Liver (tissue), 9 donors: ENCODE results near the gene ELK1. TPM values are rescaled to one million over a fixed set of nuclear protein-coding genes. Genes with fewer than 3 reads are reported as not detected.

Experiments
- DNase-seq: peaks from one replicate; pipeline ENCODE4 v3.0.0-alpha.2; 2017; ENCODE audit warnings: low spot score
- H3K27ac ChIP-seq, 2 donors: one replicate each; pipeline ENCODE4 v1.7.0; 2013; ENCODE audit warnings: inconsistent platforms in 2 of 2, low read length in 2 of 2, control low read depth in 1 of 2, low read depth in 1 of 2, mild to moderate bottlenecking in 1 of 2
- H3K27me3 ChIP-seq, 4 donors: one replicate each; pipeline versions ENCODE4 v1.6.1 to v1.7.0; 2013; ENCODE audit warnings: low read length in 3 of 4, inconsistent platforms in 1 of 4, mild to moderate bottlenecking in 1 of 4, moderate library complexity in 1 of 4; ENCODE audit not compliant: control insufficient read depth in 4 of 4, insufficient read depth in 4 of 4
- H3K36me3 ChIP-seq, 4 donors: one replicate each; pipeline versions ENCODE4 v1.6.1 to v1.7.0; 2013; ENCODE audit warnings: low read length in 3 of 4, mild to moderate bottlenecking in 3 of 4, low read depth in 1 of 4, moderate library complexity in 1 of 4; ENCODE audit not compliant: control insufficient read depth in 4 of 4, insufficient read depth in 3 of 4
- H3K4me1 ChIP-seq, 4 donors: one replicate each; pipeline versions ENCODE4 v1.6.1 to v1.7.0; 2013; ENCODE audit warnings: low read length in 3 of 4, mild to moderate bottlenecking in 3 of 4, moderate library complexity in 1 of 4; ENCODE audit not compliant: control insufficient read depth in 4 of 4, insufficient read depth in 4 of 4
- H3K4me3 ChIP-seq, 3 donors: one replicate each; pipeline versions ENCODE4 v1.6.1 to v1.7.0; 2013; ENCODE audit warnings: low read length in 3 of 3, control low read depth in 1 of 3, low read depth in 1 of 3, mild to moderate bottlenecking in 1 of 3
- H3K9ac ChIP-seq, 2 donors: one replicate each; pipeline ENCODE4 v1.7.0; 2013; ENCODE audit warnings: low read length in 2 of 2, mild to moderate bottlenecking in 2 of 2, moderate library complexity in 2 of 2, control low read depth in 1 of 2, low read depth in 1 of 2
- H3K9me3 ChIP-seq, 4 donors: one replicate each; pipeline versions ENCODE4 v1.6.1 to v1.7.0; 2013; ENCODE audit warnings: low read length in 3 of 4; ENCODE audit not compliant: control insufficient read depth in 4 of 4
- EGR1 ChIP-seq, 2 donors: IDR thresholded peaks; 2 replicates each; pipeline ENCODE4 v1.6.1; 2016 to 2018; ENCODE audit warnings: antibody characterized with exemption in 2 of 2, low read depth in 2 of 2
- FOXA1 ChIP-seq: IDR thresholded peaks from 2 replicates; pipeline ENCODE4 v1.6.1; 2016; ENCODE audit warnings: antibody characterized with exemption
- FOXA2 ChIP-seq: IDR thresholded peaks from 2 replicates; pipeline ENCODE4 v1.6.1; 2016; ENCODE audit warnings: antibody characterized with exemption
- HNF4A ChIP-seq, 2 donors: conservative IDR thresholded peaks; 2 replicates each; pipeline ENCODE4 v1.6.1; 2016; ENCODE audit warnings: antibody characterized with exemption in 2 of 2, mild to moderate bottlenecking in 2 of 2
- HNF4G ChIP-seq: IDR thresholded peaks from 2 replicates; pipeline ENCODE4 v1.6.1; 2016; ENCODE audit warnings: antibody characterized with exemption
- JUND ChIP-seq, 2 donors: IDR thresholded peaks; 2 replicates each; pipeline ENCODE4 v1.6.1; 2016; ENCODE audit warnings: antibody characterized with exemption in 2 of 2
- MAX ChIP-seq: IDR thresholded peaks from 2 replicates; pipeline ENCODE4 v1.6.1; 2016; ENCODE audit warnings: antibody characterized with exemption
- NR2F2 ChIP-seq: IDR thresholded peaks from 2 replicates; pipeline ENCODE4 v1.6.1; 2016; ENCODE audit warnings: antibody characterized with exemption
- RXRA ChIP-seq, 2 donors: IDR thresholded peaks; 2 replicates each; pipeline ENCODE4 v1.6.1; 2017 to 2018; ENCODE audit warnings: antibody characterized with exemption in 2 of 2, mild to moderate bottlenecking in 1 of 2
- SP1 ChIP-seq: IDR thresholded peaks from 2 replicates; pipeline ENCODE4 v1.6.1; 2018; ENCODE audit warnings: antibody characterized with exemption, mild to moderate bottlenecking
- YY1 ChIP-seq: IDR thresholded peaks from 2 replicates; pipeline ENCODE4 v1.6.1; 2016; ENCODE audit warnings: antibody characterized with exemption, mild to moderate bottlenecking
- ZBTB33 ChIP-seq: IDR thresholded peaks from 2 replicates; pipeline ENCODE4 v1.6.1; 2016; ENCODE audit warnings: antibody characterized with exemption
- WGBS: extraction: QIAGEN DNeasy Blood & Tissue Kit; methylation state at CpG from one replicate; pipeline ENCODE4 v1.1.7; 2013; 5-methylcytosine and 5-hydroxymethylcytosine counted together
- polyA plus RNA-seq, 2 donors: library from polyadenylated mRNA; stranded (reverse) in 1 of 2; unstranded in 1 of 2; fragments of 200-250 nt in 1 of 2; fragments of >200 nt in 1 of 2; fragmentation: Nextera tagmentation in 1 of 2; extraction: Ambion mirVana in 1 of 2; gene quantifications; one replicate each; pipeline versions ENCODE4 v1.2.1 to v1.2.3, GENCODE V29; 2013 to 2015
- total RNA-seq, 2 donors: library from RNA; depleted of rRNA; stranded (reverse); fragments of >200 nt; gene quantifications; one replicate each; pipeline ENCODE4 v1.2.3, GENCODE V29; 2014
- TF ChIP-seq, protein P1 (sequence below): IDR thresholded peaks from 2 replicates; pipeline ENCODE4 v1.6.1; 2016; ENCODE audit warnings: antibody characterized with exemption, mild to moderate bottlenecking
- donor health status: healthy.
- donor health status: healthy.
- donor health status: healthy.
- donor health status: healthy.
- donor health status: healthy.

Gene ELK1
- total and polyA plus RNA-seq, 4 donors: 6.2 to 20.2 (median 11.6) TPM

- Histone ChIP-seq H3K9me3 (no peaks in the 10 kb centered on the region), H3K4me1 (peaks cover 0 to 2% (median 1%) of the 10 kb centered on the region in 4 donors), H3K27me3 (no peaks in the 10 kb centered on the region), H3K27ac (peak overlapping the region; percentile 94 to 97), H3K4me3 (peak overlapping the region in 2 of 3 donors; percentile 64 to 87), H3K9ac (peak overlapping the region in 1 of 2 donors; percentile 74), H3K36me3 (peaks cover 0 to 22% (median 6%) of the 10 kb centered on the region in 4 donors)
- TF ChIP-seq NR2F2: peak; percentile 7
- no peak for TF ChIP-seq JUND (IDR thresholded peaks at IDR 0.05)
- DNase-seq: no peak
- 1% methylated on average over 13 of the region's 13 CpGs for WGBS
These were observed 7.9 kb upstream of the ELK1 start for GRCh38 chrX:47658301-47658683.

GRCh38 chrX:47651043-47651905, 911 bp upstream of the ELK1 start:
- Histone ChIP-seq H3K9ac (peak overlapping the region; percentile 10 to 25), H3K4me3 (peak overlapping the region in 2 of 3 donors; percentile 64 to 75), H3K27ac (peak overlapping the region; percentile 94 to 98), H3K36me3 (peaks cover 0 to 12% (median 5%) of the 10 kb centered on the region in 4 donors), H3K4me1 (peaks cover 5 to 24% (median 13%) of the 10 kb centered on the region in 4 donors), H3K9me3 (no peaks in the 10 kb centered on the region), H3K27me3 (no peaks in the 10 kb centered on the region)
- DNase-seq: no peak
- TF ChIP-seq MAX: peak; percentile 8
- peak; percentile 3 to 5 for TF ChIP-seq RXRA (IDR thresholded peaks at IDR 0.05)
- TF ChIP-seq FOXA1: peak; percentile 5
- TF ChIP-seq HNF4A (conservative IDR thresholded peaks at IDR 0.05): peak in 1 of 2 donors; percentile 2
- TF ChIP-seq YY1: peak; percentile 27
- TF ChIP-seq, protein P1, sequence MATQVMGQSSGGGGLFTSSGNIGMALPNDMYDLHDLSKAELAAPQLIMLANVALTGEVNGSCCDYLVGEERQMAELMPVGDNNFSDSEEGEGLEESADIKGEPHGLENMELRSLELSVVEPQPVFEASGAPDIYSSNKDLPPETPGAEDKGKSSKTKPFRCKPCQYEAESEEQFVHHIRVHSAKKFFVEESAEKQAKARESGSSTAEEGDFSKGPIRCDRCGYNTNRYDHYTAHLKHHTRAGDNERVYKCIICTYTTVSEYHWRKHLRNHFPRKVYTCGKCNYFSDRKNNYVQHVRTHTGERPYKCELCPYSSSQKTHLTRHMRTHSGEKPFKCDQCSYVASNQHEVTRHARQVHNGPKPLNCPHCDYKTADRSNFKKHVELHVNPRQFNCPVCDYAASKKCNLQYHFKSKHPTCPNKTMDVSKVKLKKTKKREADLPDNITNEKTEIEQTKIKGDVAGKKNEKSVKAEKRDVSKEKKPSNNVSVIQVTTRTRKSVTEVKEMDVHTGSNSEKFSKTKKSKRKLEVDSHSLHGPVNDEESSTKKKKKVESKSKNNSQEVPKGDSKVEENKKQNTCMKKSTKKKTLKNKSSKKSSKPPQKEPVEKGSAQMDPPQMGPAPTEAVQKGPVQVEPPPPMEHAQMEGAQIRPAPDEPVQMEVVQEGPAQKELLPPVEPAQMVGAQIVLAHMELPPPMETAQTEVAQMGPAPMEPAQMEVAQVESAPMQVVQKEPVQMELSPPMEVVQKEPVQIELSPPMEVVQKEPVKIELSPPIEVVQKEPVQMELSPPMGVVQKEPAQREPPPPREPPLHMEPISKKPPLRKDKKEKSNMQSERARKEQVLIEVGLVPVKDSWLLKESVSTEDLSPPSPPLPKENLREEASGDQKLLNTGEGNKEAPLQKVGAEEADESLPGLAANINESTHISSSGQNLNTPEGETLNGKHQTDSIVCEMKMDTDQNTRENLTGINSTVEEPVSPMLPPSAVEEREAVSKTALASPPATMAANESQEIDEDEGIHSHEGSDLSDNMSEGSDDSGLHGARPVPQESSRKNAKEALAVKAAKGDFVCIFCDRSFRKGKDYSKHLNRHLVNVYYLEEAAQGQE: peak; percentile 1
- no peak for TF ChIP-seq SP1
- no peak for TF ChIP-seq NR2F2
- peak in 1 of 2 donors; percentile 80 for TF ChIP-seq EGR1 (IDR thresholded peaks at IDR 0.05; ENCODE audit: low read depth in 2 of 2)
- WGBS: 9% methylated on average over 19 of the region's 19 CpGs

DNA sequence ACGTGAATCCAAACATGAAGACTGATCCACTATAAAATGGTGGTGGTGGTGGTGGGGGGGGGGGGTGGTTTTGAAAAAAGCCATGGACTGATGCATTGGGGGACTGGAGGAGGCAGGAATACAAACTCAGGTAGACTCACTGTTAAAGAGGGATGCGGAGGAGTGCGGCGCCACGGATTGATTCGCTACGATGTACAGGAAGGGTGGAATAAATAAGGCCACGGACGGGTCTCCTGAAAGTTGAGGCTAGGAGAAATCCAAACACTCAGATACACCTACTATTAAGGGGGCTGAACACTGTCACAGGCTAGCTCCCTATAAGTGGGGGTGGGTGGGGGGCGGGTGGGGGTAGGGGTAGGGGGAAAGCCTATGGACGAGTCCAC, 591 bp downstream of the ELK1 start:
- Histone ChIP-seq H3K27ac (peak overlapping the region; percentile 94 to 98), H3K27me3 (no peaks in the 10 kb centered on the region), H3K36me3 (peaks cover 0 to 7% (median 2%) of the 10 kb centered on the region in 4 donors), H3K4me1 (peaks cover 7 to 37% (median 13%) of the 10 kb centered on the region in 4 donors), H3K9me3 (no peaks in the 10 kb centered on the region), H3K4me3 (peak overlapping the region; percentile 61 to 75 (median 73)), H3K9ac (peak overlapping the region in 1 of 2 donors; percentile 58)
- under 1% methylated on average over 11 of the region's 11 CpGs for whole genome bisulfite sequencing
- no peak for TF ChIP-seq ZBTB33
- TF ChIP-seq FOXA2: no peak
- TF ChIP-seq SP1: no peak
- TF ChIP-seq YY1: no peak
- no peak for TF ChIP-seq NR2F2
- TF ChIP-seq HNF4A (conservative IDR thresholded peaks at IDR 0.05): no peak
- TF ChIP-seq HNF4G: no peak
- DNase-seq: no peak
